HK-2 (cell line): ENCODE data around the gene PPP1R3C.

Source experiments
- DNase-seq: peaks from one replicate; pipeline ENCODE4 v3.0.0-alpha.2; 2018; ENCODE audit not compliant: unreplicated experiment

The PPP1R3C gene

GRCh38 chr10:91601212-91601611 is 31.7 kb downstream of the PPP1R3C start:
- no peak for DNase-seq

GRCh38 chr10:91598211-91598977 is 34.5 kb downstream of the PPP1R3C start:
- peak; percentile 52 for DNase-seq

GRCh38 chr10:91597197-91597881 is 35.5 kb downstream of the PPP1R3C start:
- DNase-seq = no peak

GRCh38 chr10:91596825-91597196 is 36.1 kb downstream of the PPP1R3C start:
- DNase-seq = no peak

DNA sequence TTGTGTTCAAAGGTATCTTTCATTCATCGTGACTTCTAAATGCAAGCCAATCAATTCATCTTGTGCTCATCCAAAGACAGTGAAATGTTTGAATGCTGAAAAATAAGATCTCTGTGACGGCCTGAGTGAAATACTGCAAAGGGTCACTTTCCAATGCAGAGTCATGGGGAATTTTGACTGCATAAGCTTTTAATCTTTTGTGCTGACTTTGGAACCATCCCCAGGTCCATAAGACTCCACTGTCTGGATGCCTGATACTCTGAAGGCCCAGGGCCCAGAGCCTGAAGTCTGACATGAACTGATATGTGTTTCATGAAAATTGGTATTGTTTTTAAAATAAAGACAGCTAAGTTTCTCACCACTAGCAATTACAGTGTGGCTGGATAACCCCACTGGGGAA is 39.0 kb downstream of the PPP1R3C start:
- no peak for DNase-seq

DNA sequence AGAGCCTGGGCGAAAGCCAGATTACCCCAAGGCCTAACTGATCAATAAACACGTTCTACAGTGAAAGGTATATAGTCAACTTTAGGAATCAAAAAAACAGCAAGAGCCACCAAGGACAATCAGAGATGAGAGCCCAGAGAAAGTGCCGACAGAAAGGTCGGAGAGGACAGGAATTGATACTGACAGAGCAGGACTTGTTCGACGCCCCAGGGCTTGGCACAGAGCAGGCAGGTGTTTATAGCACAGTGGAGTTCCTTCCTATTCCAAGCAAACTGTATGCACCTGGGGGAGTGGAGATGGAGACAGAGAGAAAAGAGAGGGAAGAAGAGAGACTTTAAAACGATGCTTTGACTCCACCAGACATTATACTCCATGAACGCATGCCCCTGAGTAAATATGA is 39.5 kb downstream of the PPP1R3C start:
- DNase-seq = no peak

DNA sequence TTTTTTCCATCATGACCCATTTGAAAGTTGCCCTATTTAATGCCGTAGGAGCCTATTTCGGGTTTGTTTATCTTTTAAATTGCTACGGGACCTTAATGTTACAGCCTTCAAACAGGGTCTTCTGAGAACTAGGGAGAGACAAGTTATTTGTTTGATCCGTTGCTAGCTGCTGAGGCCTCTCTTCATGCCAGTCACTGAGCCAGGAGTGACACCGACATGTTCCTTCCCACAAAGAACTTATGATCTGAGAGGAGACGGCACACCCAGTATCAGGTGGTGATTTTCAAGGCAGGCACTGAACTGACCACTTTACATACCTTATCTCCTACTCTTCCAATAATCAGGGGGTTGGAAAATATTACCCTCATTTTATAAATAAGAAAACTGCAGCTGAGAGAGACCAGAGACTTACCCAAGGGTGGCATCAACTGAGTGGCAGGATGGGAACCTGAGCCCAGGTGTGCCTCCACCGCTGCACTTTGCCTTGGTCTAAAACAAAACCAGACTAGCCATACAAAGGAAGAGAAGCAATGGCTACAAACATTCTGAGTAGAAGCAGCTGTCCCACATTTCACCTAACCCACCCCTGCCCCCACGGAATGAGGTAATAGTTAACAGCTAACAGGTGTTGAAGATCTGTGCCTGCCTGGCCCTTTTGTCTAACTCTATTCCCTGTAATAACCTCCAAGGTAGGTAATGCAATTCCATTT is 40.5 kb downstream of the PPP1R3C start:
- no peak for DNase-seq

DNA sequence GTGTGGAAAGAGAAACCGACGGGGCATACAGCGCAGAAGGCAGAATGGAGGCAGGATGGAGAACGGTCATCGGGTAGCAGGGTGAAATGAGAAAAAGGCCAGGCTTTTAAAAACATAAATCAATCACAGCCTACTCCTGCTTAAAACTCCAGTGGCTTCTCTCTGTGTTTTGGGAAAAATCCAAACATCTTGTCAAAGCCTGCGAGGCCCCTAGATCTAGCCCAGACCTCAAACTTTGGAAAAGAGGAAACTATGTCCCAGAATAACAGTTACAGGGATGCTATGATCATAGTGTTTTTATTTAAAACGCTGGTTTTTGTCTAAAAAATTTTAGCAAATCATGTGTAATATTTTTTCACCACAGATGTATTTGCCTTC is 41.1 kb downstream of the PPP1R3C start:
- no peak for DNase-seq

DNA sequence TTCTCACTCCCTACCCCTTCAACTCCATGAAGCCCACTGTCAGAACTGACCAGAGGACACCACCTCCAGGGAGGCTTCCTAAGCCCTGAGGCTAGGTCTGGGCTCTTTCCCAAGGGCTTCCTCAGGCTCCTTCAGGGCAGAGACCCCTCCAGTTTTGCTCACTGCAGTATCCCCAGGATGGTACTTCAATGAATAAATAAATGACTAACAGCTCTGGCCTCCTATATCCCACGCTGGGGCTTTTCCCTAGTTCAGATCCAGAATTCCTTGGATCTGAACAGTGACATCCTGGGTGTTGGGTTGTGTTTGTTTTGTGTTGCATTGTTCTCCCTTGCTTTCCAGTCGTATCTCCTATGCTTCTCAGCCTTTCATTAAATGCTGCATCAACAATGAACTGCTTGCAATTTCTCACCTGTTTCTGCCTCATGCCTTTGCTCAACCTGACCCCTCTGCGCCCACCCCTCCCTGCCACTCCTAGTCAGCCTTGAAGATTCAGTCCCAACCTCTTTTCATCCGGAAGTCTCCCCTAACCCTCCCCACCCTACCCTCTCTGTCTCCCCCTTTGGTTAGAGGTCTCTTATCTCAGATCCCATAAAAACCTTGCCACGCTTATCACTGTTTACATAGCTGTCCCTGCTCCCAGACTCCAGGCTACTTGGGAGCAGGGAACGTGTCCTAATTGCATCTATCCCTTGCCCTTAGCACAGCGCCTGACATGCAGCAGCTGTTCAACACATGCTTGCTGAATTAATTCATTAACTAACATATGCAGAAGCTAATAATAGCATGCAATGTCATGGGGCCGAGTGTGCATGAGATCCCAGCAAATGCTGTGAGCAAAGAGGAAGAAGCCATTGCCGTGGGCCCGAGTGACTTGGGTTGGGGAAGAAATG is 41.7 kb downstream of the PPP1R3C start:
- DNase-seq = no peak

GRCh38 chr10:91590142-91590903 is 42.5 kb downstream of the PPP1R3C start:
- DNase-seq = no peak

- no peak for DNase-seq
These were observed 43.2 kb downstream of the PPP1R3C start for GRCh38 chr10:91589658-91590035.

GRCh38 chr10:91589015-91589657 is 43.7 kb downstream of the PPP1R3C start:
- DNase-seq = no peak

DNA sequence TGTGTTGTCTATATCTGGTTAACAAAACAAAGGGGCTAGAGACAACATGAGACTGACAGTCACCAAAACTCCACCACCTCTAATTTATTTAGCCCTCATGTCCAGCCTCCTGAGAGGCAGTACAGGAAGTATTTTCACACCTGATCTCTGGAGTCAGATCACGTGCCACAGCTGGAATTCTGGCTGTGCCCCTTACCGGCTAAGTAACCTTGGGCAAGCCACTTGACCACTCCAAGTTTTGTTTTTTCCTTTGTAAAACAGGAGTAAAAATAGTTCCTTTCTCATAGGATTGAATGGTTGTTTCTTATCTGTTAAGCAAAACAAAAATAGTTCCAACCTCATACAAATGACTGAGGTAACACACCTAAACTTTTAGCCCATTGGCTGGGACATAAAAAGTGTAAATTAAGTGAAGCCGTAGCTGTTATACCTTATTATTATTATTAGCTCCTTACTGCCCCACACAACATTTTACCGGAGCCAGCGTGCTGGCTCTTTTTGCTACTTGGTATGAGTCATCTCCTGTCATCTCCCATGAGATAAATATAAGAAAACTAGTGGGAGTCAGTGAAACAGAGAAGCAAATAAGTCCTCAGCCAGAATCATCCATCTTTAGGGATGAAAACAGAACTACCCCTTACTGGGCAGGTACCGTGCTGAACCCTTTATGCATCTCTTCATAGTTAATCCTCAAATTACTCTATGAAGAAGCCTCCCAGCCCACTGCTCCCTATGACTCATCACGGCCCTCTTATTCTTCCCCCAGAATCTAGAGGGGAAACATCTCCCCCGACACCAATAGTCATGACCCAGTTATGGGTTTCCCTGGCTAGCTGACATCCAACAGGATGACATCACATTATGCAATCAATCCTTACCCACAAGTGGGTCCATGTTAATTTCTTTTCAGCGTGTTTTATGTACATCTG is 44.9 kb downstream of the PPP1R3C start:
- no peak for DNase-seq

GRCh38 chr10:91582153-91582554 is 50.7 kb downstream of the PPP1R3C start:
- no peak for DNase-seq

DNA sequence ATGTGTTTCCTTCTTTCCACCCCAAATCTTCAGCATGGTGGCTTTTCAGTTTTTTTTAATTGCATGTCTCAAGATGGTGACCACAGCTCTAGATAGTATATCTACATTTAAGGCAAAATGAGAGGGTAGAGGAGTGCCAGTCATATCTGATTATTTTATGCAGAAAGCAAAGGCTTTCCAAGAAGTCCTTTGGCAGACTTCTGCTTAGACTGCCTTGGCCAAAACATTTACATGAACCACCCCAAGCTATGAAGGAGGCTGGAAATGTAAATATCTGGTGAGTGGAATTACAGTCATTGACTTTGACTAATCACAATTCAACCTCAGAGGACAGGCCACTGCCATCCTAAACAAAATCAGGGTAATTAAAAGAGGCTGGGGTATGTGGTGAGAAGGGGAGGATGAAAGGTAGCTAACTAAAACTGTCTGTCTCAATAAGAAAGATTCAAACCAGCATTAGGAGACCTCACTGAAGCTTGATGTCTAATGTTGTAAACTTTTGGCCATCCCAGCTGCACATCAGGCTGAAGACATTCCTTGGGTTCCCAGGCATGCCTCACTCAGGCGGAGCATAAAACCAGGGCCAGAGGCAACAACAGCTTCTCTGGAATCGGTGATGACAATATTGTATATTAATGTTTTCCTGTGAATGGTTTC is 53.4 kb downstream of the PPP1R3C start:
- no peak for DNase-seq
